Stimulated activated CD4-positive, alpha-beta T cell treated with anti-CD3 and anti-CD28 coated beads, Interleukin-1b, Interleukin-23, amount 100 ng/mL, for 4 hours (primary cell): Measurements from ENCODE around the gene C11orf16.
"Not testable (repeated sequence)": the region's sequence is repeated elsewhere in the genome, so short reads cannot be mapped to it uniquely, and the experiment has no call there.

Experiments used
- DNase-seq, 2 donors: peaks; one replicate each; pipeline ENCODE4 v3.0.0-alpha.2; 2020; ENCODE audit warnings: low read depth in 2 of 2

The C11orf16 gene

GRCh38 chr11:8937159-8937558, 4.4 kb upstream of the C11orf16 start:
- no peak for DNase-seq

- not testable (repeated sequence) for DNase-seq
These were observed 3.0 kb upstream of the C11orf16 start for GRCh38 chr11:8935789-8936188.

GRCh38 chr11:8934742-8935488, 2.2 kb upstream of the C11orf16 start:
- no peak for DNase-seq

DNA sequence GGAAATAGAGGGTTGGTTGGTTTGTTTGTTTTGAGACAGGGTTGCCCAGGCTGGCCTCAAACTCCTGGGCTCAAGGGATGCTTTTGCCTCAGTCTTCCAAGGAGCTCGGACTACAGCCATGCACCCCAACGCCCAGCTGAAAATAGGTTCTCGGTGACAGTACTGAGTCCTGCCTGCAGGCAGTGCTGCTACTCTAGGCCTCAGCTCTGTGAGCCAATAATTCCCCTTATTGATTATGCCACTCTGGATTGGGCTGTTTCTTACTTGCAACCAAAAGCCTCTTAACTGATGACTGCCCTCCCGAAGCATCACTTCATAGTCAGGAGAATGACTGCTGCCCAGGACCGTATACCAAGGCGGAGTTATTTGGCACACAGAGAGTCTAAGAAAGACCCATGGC, 1.2 kb upstream of the C11orf16 start:
- DNase-seq = no peak

DNA sequence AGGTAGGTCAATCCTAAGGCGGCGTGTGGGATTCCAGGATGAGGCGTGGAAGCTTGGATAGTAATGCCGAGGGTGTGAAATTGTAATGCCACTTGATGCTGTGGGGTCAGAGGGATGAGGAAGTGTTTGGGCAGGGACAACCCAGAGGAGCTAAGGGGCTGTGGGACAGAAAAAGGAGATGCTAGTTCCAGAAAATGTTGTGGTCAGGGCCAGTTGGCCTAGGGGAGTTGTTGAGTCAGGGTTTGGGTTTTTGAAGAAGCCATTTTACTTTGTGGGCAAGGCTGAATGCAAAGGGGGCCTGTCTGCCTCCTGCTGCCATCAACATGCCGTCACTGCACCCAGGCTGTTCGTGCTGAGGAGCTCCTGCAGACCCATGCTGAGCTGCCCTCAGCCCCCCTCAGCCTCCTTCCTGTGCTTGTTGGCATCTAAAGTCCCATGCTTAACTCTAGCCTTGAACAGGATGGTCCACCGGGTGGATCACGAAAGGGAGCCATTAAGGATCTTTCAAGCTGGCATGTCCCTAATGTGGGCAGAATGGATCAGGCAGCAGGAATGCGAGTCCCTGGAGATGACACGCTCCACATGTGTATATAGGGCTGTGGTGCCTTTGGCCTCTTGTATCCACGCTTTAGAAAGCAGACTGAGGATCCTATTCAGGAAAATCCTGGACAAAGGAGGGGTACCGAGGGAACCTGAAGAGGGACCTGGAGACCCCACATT, 2.1 kb downstream of the C11orf16 start:
- no peak for DNase-seq

DNA sequence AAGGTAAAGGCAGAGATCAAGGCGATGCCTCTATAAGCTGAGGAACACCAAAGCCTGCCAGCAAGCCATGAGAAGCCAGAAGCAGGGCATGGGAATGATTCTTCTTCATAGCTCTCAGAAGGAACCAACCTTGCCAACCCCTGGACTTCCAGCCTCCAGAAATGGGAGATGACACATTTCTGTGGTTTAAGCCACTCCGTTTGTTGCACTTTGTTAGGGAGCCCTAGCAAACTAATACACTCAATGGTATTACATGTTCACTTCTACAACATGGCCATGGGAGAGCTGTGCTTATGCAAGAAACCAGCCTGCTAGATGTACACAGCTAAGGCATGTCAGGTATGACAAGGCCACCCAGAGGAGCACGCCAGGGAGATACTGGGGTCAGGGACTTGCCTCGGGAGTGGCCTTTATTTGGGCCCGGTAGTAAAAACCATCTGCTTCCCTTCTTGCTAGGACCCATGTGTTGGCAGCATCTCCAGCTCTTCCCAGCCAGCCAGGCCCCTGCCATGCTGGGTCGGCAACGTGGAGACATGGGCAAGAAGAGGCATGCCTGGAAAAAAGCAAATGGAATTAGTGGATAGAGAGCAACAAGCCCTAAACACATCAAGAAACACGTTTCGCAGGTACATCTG, 3.6 kb downstream of the C11orf16 start:
- no peak for DNase-seq

GRCh38 chr11:8928205-8928604, 4.5 kb downstream of the C11orf16 start:
- no peak for DNase-seq

GRCh38 chr11:8927233-8927632, 5.5 kb downstream of the C11orf16 start:
- no peak for DNase-seq

DNA sequence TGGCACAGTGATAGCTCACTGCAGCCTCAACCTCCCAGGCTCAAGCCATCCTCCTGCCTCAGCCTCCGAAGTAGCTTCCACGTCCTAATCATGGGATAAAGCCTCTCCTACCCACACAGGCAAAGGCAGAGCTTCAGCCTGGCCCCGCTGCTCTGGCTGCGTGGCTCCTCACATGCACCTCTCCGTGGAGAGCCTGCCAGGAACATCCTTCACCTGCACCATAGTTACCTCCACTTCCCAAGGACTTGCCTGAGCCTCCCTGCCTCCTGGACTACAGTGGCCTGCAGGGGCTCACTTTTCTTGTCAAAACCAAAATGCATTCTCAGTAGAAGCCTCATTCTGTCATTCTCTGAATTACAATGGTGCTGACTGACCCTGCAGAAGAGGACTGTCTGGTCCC, 6.5 kb downstream of the C11orf16 start:
- DNase-seq = no peak

DNA sequence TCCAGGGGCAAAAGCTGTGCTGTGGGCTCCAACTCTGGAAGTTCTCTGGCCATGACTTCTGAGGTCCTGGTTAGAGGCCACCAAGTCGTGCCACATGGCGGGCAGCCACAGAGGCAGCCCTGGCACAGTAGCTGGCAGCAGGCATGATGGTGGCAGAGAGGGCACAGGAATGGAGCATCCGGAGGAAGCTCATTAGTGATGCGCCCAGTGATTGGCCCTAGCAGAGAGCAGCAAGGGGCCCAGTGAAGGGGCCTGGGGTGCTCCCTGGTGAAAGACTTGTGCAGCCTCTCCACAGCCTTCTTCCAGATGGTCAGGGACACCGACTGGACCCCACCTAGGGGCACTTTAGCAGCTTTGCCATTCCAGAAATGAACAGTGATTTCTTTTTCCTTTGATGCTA, 7.0 kb downstream of the C11orf16 start:
- no peak for DNase-seq

DNA sequence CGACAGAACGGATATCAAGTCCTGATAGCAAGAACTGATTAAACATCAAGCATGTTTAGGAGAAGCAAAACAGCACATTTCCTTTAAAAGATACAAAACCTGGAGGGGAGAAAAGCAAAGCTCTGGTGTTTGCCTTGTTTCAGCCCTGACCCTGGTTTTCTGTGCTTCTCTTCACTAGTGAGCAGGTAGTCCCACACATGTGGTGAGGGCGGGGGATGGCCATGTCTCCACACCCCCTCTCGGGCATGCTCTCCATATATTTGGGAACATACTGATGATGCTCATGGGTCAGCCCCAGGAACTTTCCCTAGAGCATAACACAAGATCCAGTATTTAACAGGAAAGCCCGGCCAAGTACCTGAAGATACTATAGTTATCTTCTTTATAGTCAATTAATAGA, 10.1 kb downstream of the C11orf16 start:
- DNase-seq = no peak

DNA sequence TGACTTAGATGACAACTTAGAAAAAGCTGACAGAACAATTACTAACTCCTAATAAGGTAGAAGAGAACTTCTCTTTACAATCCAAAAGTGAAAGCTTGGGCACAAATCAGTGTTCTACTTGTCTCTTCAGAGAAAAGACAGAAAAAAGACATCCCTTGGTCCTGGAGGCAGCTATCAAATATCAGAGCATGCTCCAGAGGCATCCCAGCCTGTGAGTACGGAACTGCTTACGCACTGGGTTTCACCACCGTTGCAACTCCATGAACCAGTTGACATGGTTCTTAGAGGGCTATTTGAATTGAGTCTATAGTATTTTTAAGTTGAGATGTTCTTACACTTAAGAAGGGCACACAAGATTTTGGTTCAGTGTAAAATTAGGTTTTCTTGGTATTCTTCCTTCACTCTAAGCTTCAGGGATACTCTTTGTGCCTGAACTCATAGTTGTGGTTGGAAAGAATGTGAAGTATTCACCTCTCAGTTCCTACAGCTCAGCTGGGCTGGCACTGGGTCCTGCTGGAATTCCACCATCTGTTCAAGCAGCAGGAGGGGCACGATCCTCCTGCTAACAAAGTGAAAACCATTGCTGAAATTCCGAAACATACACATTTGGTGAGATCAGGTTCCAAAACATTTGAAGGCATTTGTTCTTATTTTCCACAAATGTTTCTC, 15.5 kb downstream of the C11orf16 start:
- DNase-seq = no peak

DNA sequence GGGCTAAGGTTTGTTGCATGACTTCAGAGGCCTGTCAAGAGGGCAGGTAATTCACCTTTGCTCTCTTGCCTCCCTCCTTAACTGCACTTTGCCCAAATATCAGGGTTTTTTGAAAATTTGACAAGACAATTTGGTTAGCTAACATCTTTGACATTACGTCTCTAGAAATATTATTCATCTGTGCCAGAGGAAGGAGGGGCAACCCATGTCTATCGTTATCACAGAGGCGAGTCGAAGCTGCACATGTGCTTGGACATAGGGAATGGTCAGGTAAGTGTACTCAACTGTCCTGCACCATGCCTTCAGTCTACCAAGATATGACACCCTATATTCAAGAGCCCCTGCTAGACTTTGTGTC, 18.1 kb downstream of the C11orf16 start:
- DNase-seq = no peak

DNA sequence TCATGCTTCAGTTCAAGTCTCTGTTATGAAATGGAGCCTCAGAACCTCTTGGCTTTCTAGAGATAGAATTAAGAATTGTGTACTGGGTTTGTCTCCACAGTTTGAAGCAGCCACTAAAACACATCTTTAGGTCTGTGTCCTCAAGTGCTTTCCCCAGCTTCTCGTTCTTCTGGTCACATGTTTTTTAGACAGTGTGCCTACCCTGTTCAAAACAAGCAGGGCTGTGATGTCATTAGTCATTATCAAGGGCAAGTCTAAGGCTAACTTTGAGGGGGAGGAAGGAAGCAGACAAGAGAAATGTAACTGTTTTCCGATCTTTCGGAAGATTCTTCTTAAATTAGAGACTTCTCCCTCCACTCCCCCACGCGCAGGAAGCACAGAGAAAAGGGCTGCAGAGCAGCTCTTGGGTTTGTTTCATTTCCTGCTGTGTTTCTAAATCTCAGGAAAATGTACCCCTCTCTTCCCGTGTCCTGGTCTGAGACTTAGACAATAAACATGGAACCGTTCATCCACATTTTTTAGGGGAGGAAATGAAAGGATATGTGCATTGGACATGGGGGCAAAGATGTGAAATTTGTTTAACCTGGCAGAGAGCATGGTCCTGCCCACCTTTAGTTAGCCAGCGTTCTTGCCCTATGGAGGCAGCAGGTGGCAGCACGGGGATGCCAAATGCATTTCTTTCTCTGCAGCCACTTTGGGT, 18.6 kb downstream of the C11orf16 start:
- DNase-seq = peak; percentile 31 to 34

- peak; percentile 65 to 80 for DNase-seq
These were observed 21.5 kb downstream of the C11orf16 start, which contains the start of gene AKIP1 for GRCh38 chr11:8911029-8911823. Gene AKIP1 (plus strand): TSS chr11:8911189. CDS start chr11:8911450, 261 bp downstream.

DNA sequence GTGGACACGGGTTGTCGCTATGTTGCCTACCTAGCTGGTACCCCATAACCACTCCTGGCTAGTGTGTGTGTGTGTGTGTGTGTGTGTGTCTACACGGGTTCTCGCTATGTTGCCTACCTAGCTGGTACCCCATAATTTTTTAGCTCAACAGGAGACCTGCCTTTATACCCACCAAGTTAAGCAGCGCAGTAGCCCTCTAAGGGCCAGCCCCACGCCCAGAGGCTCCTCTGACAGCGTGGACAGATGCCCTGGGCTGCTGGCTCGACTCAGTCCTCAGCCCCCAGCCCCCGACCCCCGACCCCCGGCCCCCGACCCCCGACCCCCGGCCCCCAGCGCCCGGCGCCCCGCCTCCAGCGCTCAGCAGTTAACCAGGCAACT, 22.1 kb downstream of the C11orf16 start:
- no peak for DNase-seq

GRCh38 chr11:8908099-8908498, 24.6 kb downstream of the C11orf16 start:
- no peak for DNase-seq

GRCh38 chr11:8907116-8907515, 25.6 kb downstream of the C11orf16 start:
- no peak for DNase-seq

- no peak for DNase-seq
These were observed 27.1 kb downstream of the C11orf16 start for GRCh38 chr11:8905528-8906165.

GRCh38 chr11:8899119-8899753, 33.5 kb downstream of the C11orf16 start:
- DNase-seq = no peak
